H1 (cell line): ENCODE results near the gene ADRA2A. TPM values are rescaled to one million over a fixed set of nuclear protein-coding genes. Genes with fewer than 3 reads are reported as not detected.

Source experiments
- CTCF ChIA-PET: fragments of 300-600 bp; sonication (Branson Sonifier 250); formaldehyde crosslinking; loops from one replicate; lab custom pipeline; 2021; ENCODE audit not compliant: partially characterized antibody; lab: Charles Lee
- POLR2A ChIA-PET: fragments of 300-600 bp; sonication (Branson Sonifier 250); formaldehyde crosslinking; loops from one replicate; lab custom pipeline; 2021; ENCODE audit warnings: inconsistent platforms; ENCODE audit not compliant: partially characterized antibody; lab: Charles Lee
- DNase-seq, 2 experiments: peaks; one replicate each; pipeline versions ENCODE4 v3.0.0 to v3.0.0-alpha.2; 2010 to 2022; ENCODE audit warnings: low spot score in 2 of 2, low read depth in 1 of 2, mixed read lengths in 1 of 2
- FAIRE-seq: peaks from 2 replicates; lab custom pipeline; 2011; peaks lifted over from hg19 to GRCh38; lab: Jason Lieb, UNC
- H2AFZ ChIP-seq: 2 replicates; pipeline ENCODE4 v1.8.1; 2012; ENCODE audit warnings: low read length, inconsistent platforms
- H2AK5ac ChIP-seq: 2 replicates; pipeline ENCODE4 v1.6.1; 2013; ENCODE audit warnings: low read depth, low read length
- H2BK120ac ChIP-seq: replicated peaks from 2 replicates; pipeline ENCODE3; 2013; ENCODE audit warnings: low read depth, low read length, inconsistent platforms
- H2BK12ac ChIP-seq: 2 replicates; pipeline ENCODE4 v1.6.1; 2013; ENCODE audit warnings: low read depth, low read length
- H2BK15ac ChIP-seq: 2 replicates; pipeline ENCODE4 v1.6.1; 2013; ENCODE audit warnings: low read length
- H2BK20ac ChIP-seq: 2 replicates; pipeline ENCODE4 v1.6.1; 2013; ENCODE audit warnings: low read length
- H2BK5ac ChIP-seq: 2 replicates; pipeline ENCODE4 v1.6.1; 2013; ENCODE audit warnings: low read depth, low read length
- H3K14ac ChIP-seq: 2 replicates; pipeline ENCODE4 v1.6.1; 2013; ENCODE audit warnings: inconsistent platforms; ENCODE audit not compliant: insufficient read length
- H3K18ac ChIP-seq: 2 replicates; pipeline ENCODE4 v1.6.1; 2013; ENCODE audit warnings: low read length; ENCODE audit errors: extremely low read depth
- H3K23ac ChIP-seq: 2 replicates; pipeline ENCODE4 v1.6.1; 2013; ENCODE audit warnings: inconsistent platforms; ENCODE audit not compliant: insufficient read length
- H3K23me2 ChIP-seq: 2 replicates; pipeline ENCODE4 v1.6.1; 2013; ENCODE audit warnings: low read depth, low read length
- H3K27ac ChIP-seq: 2 replicates; pipeline ENCODE4 v1.6.1; 2011; ENCODE audit warnings: low read depth, low read length, inconsistent platforms
- H3K27me3 ChIP-seq, 4 experiments: replicated peaks in 1 of 4; 1 replicate in 1 of 4; 2 replicates in 3 of 4; pipeline versions ENCODE4 v1.6.1 to v1.8.1; 2011 to 2013; ENCODE audit warnings: low read length in 3 of 4, mild to moderate bottlenecking in 3 of 4, inconsistent platforms in 2 of 4, mixed read lengths in 2 of 4, moderate library complexity in 1 of 4; ENCODE audit not compliant: control insufficient read depth in 3 of 4, insufficient read depth in 3 of 4; ENCODE audit errors: extremely low read depth in 1 of 4
- H3K36me3 ChIP-seq, 4 experiments: 2 replicates each; pipeline versions ENCODE4 v1.6.1 to v1.8.1; 2011 to 2013; ENCODE audit warnings: mild to moderate bottlenecking in 4 of 4, low read length in 3 of 4, moderate library complexity in 2 of 4, control low read depth in 1 of 4, inconsistent platforms in 1 of 4; ENCODE audit not compliant: insufficient read depth in 4 of 4, control insufficient read depth in 2 of 4
- H3K4ac ChIP-seq: replicated peaks from 2 replicates; pipeline ENCODE3; 2013; ENCODE audit warnings: low read length, low read depth, mixed read lengths, inconsistent platforms; ENCODE audit not compliant: insufficient read length
- H3K4me1 ChIP-seq, 4 experiments: replicated peaks in 1 of 4; 1 replicate in 1 of 4; 2 replicates in 3 of 4; pipeline versions ENCODE4 v1.6.1 to v1.8.1; 2011 to 2013; ENCODE audit warnings: low read length in 3 of 4, inconsistent platforms in 2 of 4, mixed read lengths in 1 of 4; ENCODE audit not compliant: insufficient read depth in 4 of 4, control insufficient read depth in 3 of 4
- H3K4me2 ChIP-seq, 2 experiments: 2 replicates each; pipeline versions ENCODE4 v1.6.1 to v1.8.1; 2011 to 2013; ENCODE audit warnings: low read depth in 2 of 2, low read length in 2 of 2, control low read depth in 1 of 2, inconsistent platforms in 1 of 2, mild to moderate bottlenecking in 1 of 2; ENCODE audit not compliant: insufficient read depth in 1 of 2
- H3K4me3 ChIP-seq, 4 experiments: fragments of 200-600, 300-600 bp in 1 of 4; sonication (generic), shearing (Covaris generic), sonication (Bioruptor Twin) in 1 of 4; 2 replicates each; pipeline versions ENCODE4 v1.5.1 to v1.8.1; 2011 to 2016; ENCODE audit warnings: low read length in 4 of 4, low read depth in 3 of 4, control low read depth in 2 of 4, inconsistent platforms in 2 of 4, mild to moderate bottlenecking in 2 of 4, mixed read lengths in 1 of 4, moderate library complexity in 1 of 4; ENCODE audit not compliant: insufficient read depth in 2 of 4; ENCODE audit errors: extremely low read depth in 1 of 4
- H3K56ac ChIP-seq: replicated peaks from 2 replicates; pipeline ENCODE3; 2013; ENCODE audit warnings: low read depth, mild to moderate bottlenecking, mixed read lengths, low read length, inconsistent platforms; ENCODE audit not compliant: insufficient read length
- H3K79me1 ChIP-seq: 2 replicates; pipeline ENCODE4 v1.6.1; 2013; ENCODE audit warnings: low read depth, low read length, control low read depth
- H3K79me2 ChIP-seq, 2 experiments: 2 replicates each; pipeline versions ENCODE4 v1.6.1 to v1.8.1; 2012 to 2013; ENCODE audit warnings: low read length in 2 of 2, mild to moderate bottlenecking in 2 of 2, inconsistent platforms in 1 of 2; ENCODE audit not compliant: insufficient read depth in 2 of 2, control insufficient read depth in 1 of 2
- H3K9ac ChIP-seq, 4 experiments: replicated peaks in 1 of 4; 1 replicate in 1 of 4; 2 replicates in 3 of 4; pipeline versions ENCODE4 v1.6.1 to v1.8.1; 2011 to 2013; ENCODE audit warnings: low read depth in 3 of 4, low read length in 3 of 4, control low read depth in 2 of 4, mild to moderate bottlenecking in 2 of 4, moderate library complexity in 2 of 4, inconsistent platforms in 1 of 4; ENCODE audit errors: extremely low read depth in 1 of 4
- H3K9me3 ChIP-seq, 2 experiments: 2 replicates each; pipeline versions ENCODE4 v1.6.1 to v1.8.1; 2012 to 2013; ENCODE audit warnings: mild to moderate bottlenecking in 2 of 2, moderate library complexity in 2 of 2, control low read depth in 1 of 2, inconsistent platforms in 1 of 2, low read depth in 1 of 2, low read length in 1 of 2, mixed read lengths in 1 of 2; ENCODE audit not compliant: insufficient read depth in 2 of 2
- H4K20me1 ChIP-seq, 2 experiments: replicated peaks in 1 of 2; 2 replicates each; pipeline versions ENCODE3 to v1.8.1; 2011 to 2013; ENCODE audit warnings: inconsistent platforms in 2 of 2, low read length in 2 of 2, mild to moderate bottlenecking in 1 of 2; ENCODE audit not compliant: insufficient read depth in 2 of 2, control insufficient read depth in 1 of 2
- H4K5ac ChIP-seq: 2 replicates; pipeline ENCODE4 v1.6.1; 2013; ENCODE audit warnings: low read length, low read depth, mixed read lengths, inconsistent platforms; ENCODE audit not compliant: insufficient read length
- H4K8ac ChIP-seq: 2 replicates; pipeline ENCODE4 v1.8.0; 2013; ENCODE audit warnings: mild to moderate bottlenecking, moderate library complexity, low read length, inconsistent platforms; ENCODE audit not compliant: insufficient read depth; ENCODE audit errors: extremely low read depth
- H4K91ac ChIP-seq: replicated peaks from 2 replicates; pipeline ENCODE3; 2013; ENCODE audit warnings: low read length, mixed read lengths, inconsistent platforms; ENCODE audit not compliant: insufficient read length
- MAFK ChIP-seq: IDR thresholded peaks from 2 replicates; pipeline ENCODE4 v1.6.1; 2012; ENCODE audit warnings: low read depth, mild to moderate bottlenecking, improper control_type of control experiment, low read length
- RXRA ChIP-seq: IDR thresholded peaks from 2 replicates; pipeline ENCODE4 v1.6.1; 2011; ENCODE audit warnings: low read depth, mild to moderate bottlenecking, low read length, moderate library complexity; ENCODE audit not compliant: insufficient read depth
- WGBS, 2 experiments: shearing (Covaris generic) in 1 of 2; methylation state at CpG; one replicate each; pipeline versions ENCODE4 v1.1.6 to v1.1.7; 2013 to 2015; ENCODE audit warnings: low lambda C conversion rate in 2 of 2, mixed read lengths in 2 of 2, inconsistent platforms in 1 of 2, low coverage in 1 of 2, missing lambda C conversion rate in 1 of 2; ENCODE audit not compliant: insufficient replicate concordance in 2 of 2, insufficient coverage in 1 of 2, insufficient read length in 1 of 2; ENCODE audit errors: extremely low coverage in 1 of 2, missing lambda C conversion rate in 1 of 2; 5-methylcytosine and 5-hydroxymethylcytosine counted together
- polyA plus RNA-seq, 7 experiments: library from polyadenylated mRNA; depleted of rRNA in 3 of 7; stranded (reverse) in 5 of 7; unstranded in 2 of 7; fragments of >200 nt in 5 of 7; fragments of 200-250 nt in 2 of 7; gene quantifications; 1 replicate in 5 of 7; 2 replicates in 1 of 7; 4 replicates in 1 of 7; pipeline versions ENCODE4 v1.2.1 to v1.2.3, GENCODE V29; 2011 to 2013; ENCODE audit warnings: missing spikeins in 2 of 7, mixed read lengths in 2 of 7
- total RNA-seq: library from RNA; stranded (reverse); fragmentation: NEBNext Ultra II Directional; extraction: Animal tissue kit (Norgen Biotek cat#: 25700); gene quantifications from 2 replicates; pipeline ENCODE4 v1.2.1, GENCODE V29; 2021

ADRA2A gene
- total and polyA plus RNA-seq, 2 of the 8 experiments (the other 6 are each of a cell fraction or from before 2014, with no cell fraction given): 5.9 to 6.2 TPM

DNA sequence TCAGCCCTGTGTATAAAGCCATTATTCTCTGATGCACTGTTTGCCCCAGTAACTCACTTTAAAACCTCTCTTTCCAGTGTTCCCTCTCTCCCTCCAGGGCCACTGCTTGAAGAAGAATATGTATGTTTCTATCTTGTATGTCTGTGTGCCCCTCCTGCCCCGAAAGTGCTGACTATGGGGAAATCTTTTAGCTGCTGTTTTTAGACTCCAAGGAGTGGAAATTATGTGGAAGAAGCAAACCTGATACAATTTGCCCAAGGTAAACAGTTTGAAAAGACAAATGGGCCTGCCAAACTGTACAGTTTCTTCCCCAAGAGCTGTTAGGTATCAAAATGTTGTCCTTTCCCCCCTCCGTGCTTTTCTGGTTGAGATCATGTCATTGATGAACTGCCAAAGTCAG lies 3.4 kb downstream of the ADRA2A start:
- DNase-seq (peak in 1 of 2 experiments; percentile 6), FAIRE-seq (no peak)
- no peaks in the 10 kb centered on the region for H3K79me1 ChIP-seq
- no peaks in the 10 kb centered on the region; the same call in 1 of the 2 replicates for H3K23me2 ChIP-seq
- ChIA-PET POLR2A (no interaction called here), CTCF (interaction anchor here (1.1 to 6.8 kb wide), 2 partner anchors 24 to 128 kb away, joined by 4 to 83 read pairs; no protein-coding TSS in a partner anchor)
- H3K9me3 ChIP-seq: peaks cover 0 to 14% of the 10 kb centered on the region in 2 experiments; a peak in 1 of 4 replicates
- no peak overlapping the region for H2AFZ ChIP-seq
- H3K27me3 ChIP-seq: peaks cover 12 to 27% (median 24%) of the 10 kb centered on the region in 4 experiments
- no peak for TF ChIP-seq RXRA
- TF ChIP-seq MAFK: peak; percentile 47; the same call in 1 of the 2 replicates
- H3K9ac ChIP-seq: no peak overlapping the region
- H3K56ac ChIP-seq: no peak overlapping the region
- H3K14ac ChIP-seq: no peak overlapping the region
- H3K36me3 ChIP-seq: peaks cover 0 to 13% (median 0%) of the 10 kb centered on the region in 4 experiments; a peak in 1 of 8 replicates
- 83% methylated on average over 2 of the region's 2 CpGs; no CpG with 5 or more reads in 1 of the 2 experiments for WGBS, 2 experiments
- H2BK120ac ChIP-seq: no peak overlapping the region
- H3K4ac ChIP-seq: no peak overlapping the region
- H3K4me1 ChIP-seq: peaks cover 2 to 18% (median 10%) of the 10 kb centered on the region in 4 experiments
- H4K5ac ChIP-seq: no peak overlapping the region
- H3K27ac ChIP-seq: no peak overlapping the region
- no peaks in the 10 kb centered on the region for H3K79me2 ChIP-seq
- no peak overlapping the region for H2BK20ac ChIP-seq
- H2BK12ac ChIP-seq: no peak overlapping the region
- H3K18ac ChIP-seq: no peak overlapping the region
- H2BK5ac ChIP-seq: no peak overlapping the region
- H2AK5ac ChIP-seq: no peak overlapping the region
- no peak overlapping the region for H2BK15ac ChIP-seq
- peaks cover 0 to 2% of the 10 kb centered on the region in 2 experiments for H4K20me1 ChIP-seq
- no peak overlapping the region for H3K4me2 ChIP-seq
- no peak overlapping the region for H3K23ac ChIP-seq
- no peak overlapping the region for H4K8ac ChIP-seq
- H4K91ac ChIP-seq: no peak overlapping the region
- H3K4me3 ChIP-seq: no peak overlapping the region
